T-helper 22 cell (primary cell): ENCODE measurements around the gene CRYZ.
"Not testable (repeated sequence)": the region's sequence is repeated elsewhere in the genome, so short reads cannot be mapped to it uniquely, and the experiment has no call there.

Experiments used
- DNase-seq: peaks from one replicate; pipeline ENCODE4 v3.0.0-alpha.2; 2020; ENCODE audit warnings: low read depth

The CRYZ gene

GRCh38 chr1:74732960-74733603 is at the start of gene CRYZ, which contains the start of gene TYW3:
CRYZ (minus strand) TSS chr1:74733050; CDS start chr1:74724821, 8,229 bp downstream.
TYW3 (plus strand) TSS chr1:74733152; CDS start chr1:74733245, 93 bp downstream.
- peak; percentile 74 for DNase-seq

GRCh38 chr1:74780594-74780993 is 47.7 kb upstream of the CRYZ start:
- DNase-seq: no peak

GRCh38 chr1:74779750-74780149 is 46.9 kb upstream of the CRYZ start:
- no peak for DNase-seq

GRCh38 chr1:74777525-74777924 is 44.7 kb upstream of the CRYZ start:
- DNase-seq: no peak

GRCh38 chr1:74775735-74776134 is 42.9 kb upstream of the CRYZ start:
- no peak for DNase-seq

- DNase-seq: no peak
These were observed 40.7 kb upstream of the CRYZ start for GRCh38 chr1:74773582-74773981.

- no peak for DNase-seq
These were observed 40.1 kb upstream of the CRYZ start for GRCh38 chr1:74772945-74773344.

GRCh38 chr1:74771913-74772515 is 39.2 kb upstream of the CRYZ start:
- no peak for DNase-seq

GRCh38 chr1:74767490-74767889 is 34.6 kb upstream of the CRYZ start:
- DNase-seq: no peak

GRCh38 chr1:74766579-74766978 is 33.7 kb upstream of the CRYZ start:
- DNase-seq: no peak

- DNase-seq: no peak
These were observed 31.0 kb upstream of the CRYZ start for GRCh38 chr1:74763807-74764206.

GRCh38 chr1:74756650-74757049 is 23.8 kb upstream of the CRYZ start:
- DNase-seq: not testable (repeated sequence)

- DNase-seq: no peak
These were observed 22.6 kb upstream of the CRYZ start for GRCh38 chr1:74755475-74755874.

GRCh38 chr1:74753104-74753503 is 20.3 kb upstream of the CRYZ start:
- DNase-seq: no peak

- no peak for DNase-seq
These were observed 16.1 kb upstream of the CRYZ start for GRCh38 chr1:74748960-74749359.

- DNase-seq: not testable (repeated sequence)
These were observed 12.4 kb upstream of the CRYZ start for GRCh38 chr1:74745247-74745646.

- not testable (repeated sequence) for DNase-seq
These were observed 7.6 kb upstream of the CRYZ start for GRCh38 chr1:74740307-74740980.

GRCh38 chr1:74737333-74737732 is 4.5 kb upstream of the CRYZ start:
- no peak for DNase-seq

- no peak for DNase-seq
These were observed 994 bp upstream of the CRYZ start for GRCh38 chr1:74733604-74734484.

- DNase-seq: not testable (repeated sequence)
These were observed 541 bp downstream of the CRYZ start for GRCh38 chr1:74732071-74732946.

- DNase-seq: no peak
These were observed 1.3 kb downstream of the CRYZ start for GRCh38 chr1:74731399-74732052.
